NCI-H2196 treated with DMSO at 0.1 percent for 48 hours (cell line): ENCODE measurements around the gene NUCB2.
"Not testable (repeated sequence)": the region's sequence is repeated elsewhere in the genome, so short reads cannot be mapped to it uniquely, and the experiment has no call there.

Experiments
- DNase-seq: peaks from one replicate; lab custom pipeline; 2025; ENCODE audit not compliant: unreplicated experiment; lab: John Stamatoyannopoulos, UW

NUCB2 gene

DNA sequence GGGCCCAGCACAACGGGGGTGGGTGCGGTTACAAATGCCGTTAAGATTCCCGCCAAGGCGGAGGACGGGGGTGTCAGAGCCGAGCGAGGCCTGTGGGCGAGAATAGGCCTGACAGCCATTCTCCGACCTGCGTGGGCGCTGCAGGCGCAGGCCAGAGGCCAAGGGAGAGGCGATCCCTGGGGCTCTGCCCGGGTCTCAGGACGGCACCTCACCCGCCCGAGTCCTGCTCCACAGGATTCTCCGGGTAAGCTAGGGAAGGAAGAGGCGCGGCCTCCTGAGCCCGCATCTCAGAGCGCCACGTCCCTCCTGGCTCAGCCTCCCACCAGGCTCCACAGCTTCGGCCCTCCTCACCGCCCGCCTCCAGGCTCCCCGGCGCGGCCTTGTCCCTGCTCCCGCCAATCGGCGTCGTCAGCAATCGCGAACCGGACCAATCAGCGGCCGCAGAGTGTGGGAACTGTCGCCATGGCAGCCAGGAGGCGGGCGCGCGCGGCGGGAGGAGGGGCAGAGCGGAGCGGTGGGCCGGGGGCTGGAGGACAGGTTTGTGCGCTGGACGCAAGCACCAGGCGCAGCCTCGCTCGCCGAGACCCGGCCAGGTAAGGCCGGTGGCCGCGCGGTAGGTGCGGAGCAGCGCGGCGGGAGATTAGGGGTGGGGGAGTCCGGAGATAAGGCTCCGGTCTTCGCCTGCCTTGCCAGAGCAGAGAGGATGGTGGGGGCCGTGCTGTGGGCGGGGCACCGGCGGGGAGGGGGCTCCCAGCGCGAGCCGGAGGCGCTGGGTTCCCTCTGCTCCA, at the start of gene NUCB2:
Gene NUCB2 (plus strand): TSS at position 504 of the 788 bp plus-strand sequence. CDS start 18,585 bp downstream, outside the sequence.
- peak; percentile 95 for DNase-seq

DNA sequence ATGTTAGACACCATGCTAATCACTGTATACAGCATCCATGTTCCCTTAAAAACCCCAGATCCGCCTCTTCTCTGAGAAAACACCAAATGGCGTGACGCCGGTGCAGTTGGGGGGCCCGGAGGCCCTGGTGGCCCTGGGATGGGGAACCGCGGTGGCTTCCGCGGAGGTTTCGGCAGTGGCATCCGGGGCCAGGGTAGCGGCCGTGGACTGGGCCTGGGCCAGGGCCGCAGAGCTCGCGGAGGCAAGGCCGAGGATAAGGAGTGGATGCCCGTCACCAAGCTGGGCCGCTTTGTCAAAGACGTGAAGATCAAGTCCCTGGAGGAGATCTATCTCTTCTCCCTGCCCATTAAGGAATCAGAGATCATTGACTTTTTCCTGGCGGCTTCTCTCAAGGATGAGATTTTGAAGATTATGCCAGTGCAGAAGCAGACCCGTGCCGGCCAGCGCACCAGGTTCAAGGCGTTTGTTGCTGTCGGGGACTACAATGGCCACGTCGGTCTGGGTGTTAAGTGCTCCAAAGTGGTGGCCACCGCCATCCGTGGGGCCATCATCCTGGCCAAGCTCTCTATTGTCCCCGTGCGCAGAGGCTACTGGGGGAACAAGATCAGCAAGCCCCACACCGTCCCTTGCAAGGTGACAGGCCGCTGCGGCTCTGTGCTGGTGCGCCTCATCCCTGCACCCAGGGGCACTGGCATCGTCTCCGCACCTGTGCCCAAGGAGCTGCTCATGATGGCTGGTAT, 48.2 kb upstream of the NUCB2 start:
- not testable (repeated sequence) for DNase-seq

DNA sequence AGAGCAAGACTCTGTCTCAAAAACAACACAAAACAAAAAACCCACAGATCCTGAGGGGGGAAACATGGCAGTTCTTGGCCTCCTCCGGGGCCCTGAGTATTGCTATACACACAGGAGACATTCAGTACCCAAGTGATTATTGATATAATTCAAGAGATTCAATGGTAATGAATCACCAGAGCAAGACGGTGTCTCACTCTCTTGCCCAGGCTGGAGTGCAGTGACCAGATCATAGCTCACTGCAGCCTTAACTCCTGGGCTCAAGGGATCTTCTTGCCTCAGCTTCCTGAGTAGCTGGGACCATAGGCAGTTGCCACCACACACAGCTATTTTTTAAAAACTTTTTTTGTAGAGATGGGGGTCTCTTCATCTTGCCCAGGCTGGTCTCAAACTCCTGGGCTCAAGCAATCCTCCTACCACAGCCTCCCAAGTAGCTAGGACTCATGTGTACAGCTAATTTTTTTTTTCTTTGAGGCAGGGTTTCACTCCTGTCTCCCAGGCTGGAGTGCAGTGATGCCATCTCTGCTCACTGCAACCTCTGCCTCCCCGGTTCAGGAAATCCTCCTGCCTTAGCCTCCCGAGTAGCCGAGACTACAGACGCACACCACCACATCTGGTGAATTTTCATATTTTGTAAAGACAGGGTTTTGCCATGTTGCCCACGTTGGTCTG, 46.9 kb upstream of the NUCB2 start:
- DNase-seq, result no peak

GRCh38 chr11:17230867-17231851, 45.4 kb upstream of the NUCB2 start:
- DNase-seq, result no peak

GRCh38 chr11:17233101-17233500, 43.4 kb upstream of the NUCB2 start:
- DNase-seq, result no peak

GRCh38 chr11:17238377-17238776, 38.2 kb upstream of the NUCB2 start:
- no peak for DNase-seq

DNA sequence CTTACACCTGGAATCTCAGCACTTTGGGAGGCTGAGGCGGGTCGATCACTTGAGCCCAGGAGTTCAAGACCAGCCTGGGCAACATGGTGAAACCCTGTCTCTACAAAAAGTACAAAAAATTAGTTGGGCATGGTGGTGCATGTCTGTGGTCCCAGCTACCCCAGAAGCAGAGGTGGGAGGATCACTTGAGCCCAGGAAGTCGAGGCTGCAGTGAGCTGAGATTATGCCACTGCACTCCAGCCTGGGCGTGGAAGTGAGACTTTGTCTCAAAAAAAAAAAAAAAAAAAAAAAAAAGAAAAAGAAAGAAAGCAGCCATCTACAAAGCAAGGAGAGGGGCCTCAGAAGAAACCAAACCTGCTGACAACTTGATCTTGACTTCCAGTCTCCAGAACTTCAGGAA, 36.6 kb upstream of the NUCB2 start:
- DNase-seq, result not testable (repeated sequence)

DNA sequence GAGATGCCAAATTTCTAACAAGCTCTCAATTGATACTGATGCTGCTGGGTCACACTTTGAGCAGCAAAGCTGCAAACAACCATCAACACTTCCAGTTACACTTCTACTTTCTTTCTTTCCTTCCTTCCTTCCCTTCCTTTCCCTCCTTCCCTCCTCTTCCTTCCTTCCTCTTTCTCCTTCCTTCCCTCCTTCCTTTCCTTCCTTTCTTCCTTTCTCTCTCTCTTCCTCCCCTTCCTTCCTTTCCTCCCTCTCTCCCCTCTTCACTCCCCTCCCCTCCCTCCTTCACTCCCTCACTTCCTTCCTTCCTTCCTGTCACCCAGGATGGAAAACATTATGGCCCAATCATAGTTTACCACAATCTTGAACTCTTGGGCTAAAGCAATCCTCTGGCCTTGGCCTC, 35.8 kb upstream of the NUCB2 start:
- no peak for DNase-seq

DNA sequence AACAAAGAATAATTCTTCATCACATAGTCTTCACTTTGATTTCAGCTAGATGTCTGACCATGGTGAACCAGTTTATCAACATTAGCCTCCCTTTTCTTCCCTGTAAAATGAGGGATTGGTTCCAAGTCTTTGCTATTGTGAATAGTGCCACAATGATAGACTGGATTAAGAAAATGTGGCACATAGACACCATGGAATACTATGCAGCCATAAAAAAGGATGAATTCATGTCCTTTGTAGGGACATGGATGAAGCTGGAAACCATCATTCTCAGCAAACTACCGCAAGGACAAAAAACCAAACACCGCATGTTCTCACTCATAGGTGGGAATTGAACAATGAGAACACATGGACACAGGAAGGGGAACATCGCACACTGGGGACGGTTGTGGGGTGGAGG, 33.6 kb upstream of the NUCB2 start:
- not testable (repeated sequence) for DNase-seq

DNA sequence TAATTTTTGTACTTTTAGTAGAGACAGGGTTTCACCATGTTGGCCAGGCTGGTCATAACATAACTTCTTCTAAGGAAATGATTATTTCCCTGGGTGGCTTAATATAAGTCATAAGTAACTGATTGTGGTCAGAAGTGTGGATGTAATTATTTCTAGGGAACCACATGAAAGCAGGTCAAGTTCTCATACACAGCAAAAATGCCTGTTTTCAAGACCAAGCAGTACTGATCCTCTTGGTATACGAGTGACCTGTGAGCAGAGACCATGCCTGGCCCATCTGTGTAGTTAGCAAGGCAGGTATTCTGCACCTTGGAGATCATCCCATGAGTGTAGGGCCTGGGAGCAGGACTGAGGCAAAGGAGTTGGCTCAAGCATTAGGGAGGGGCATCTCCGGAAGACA, 32.5 kb upstream of the NUCB2 start:
- no peak for DNase-seq

DNA sequence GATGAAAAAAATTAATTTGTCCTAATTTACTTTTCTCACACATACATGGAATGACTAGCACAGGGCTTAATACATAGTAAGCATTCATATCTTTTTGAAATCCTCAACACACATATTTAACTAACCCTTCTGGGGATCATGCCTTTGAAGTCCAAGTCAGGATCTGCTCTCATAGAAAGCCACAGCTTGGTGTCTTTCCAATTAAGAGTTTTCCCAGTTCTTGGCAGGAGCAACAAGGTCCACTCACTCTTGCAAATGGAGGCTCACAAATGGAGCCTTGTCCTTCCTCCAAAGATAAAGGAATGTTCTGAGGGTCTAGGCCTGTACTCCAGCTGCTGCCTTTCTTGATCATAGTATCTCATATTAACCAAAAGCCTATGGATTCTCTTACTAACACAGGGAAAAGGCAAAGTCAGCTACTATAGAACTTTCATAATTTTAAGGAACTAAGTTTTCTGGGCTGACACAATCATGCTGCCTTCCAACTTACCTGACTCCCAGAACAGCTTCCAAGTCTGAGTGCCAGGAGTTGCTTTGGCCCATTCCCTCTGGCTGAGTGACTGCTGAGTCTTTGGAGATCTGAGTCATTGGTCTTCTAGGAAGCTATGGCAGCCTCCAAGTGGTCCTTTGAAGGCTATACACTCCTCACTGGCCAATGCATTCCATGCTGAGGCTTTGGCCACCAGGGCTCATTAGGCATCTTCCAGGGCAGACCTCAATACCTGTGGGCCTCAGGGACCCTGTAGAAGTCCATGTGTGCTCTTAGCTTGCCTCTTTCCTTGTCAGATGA, 25.8 kb upstream of the NUCB2 start:
- no peak for DNase-seq

GRCh38 chr11:17252704-17253103, 23.8 kb upstream of the NUCB2 start:
- no peak for DNase-seq

GRCh38 chr11:17256512-17256911, 20.0 kb upstream of the NUCB2 start:
- DNase-seq, result no peak

GRCh38 chr11:17257196-17257595, 19.3 kb upstream of the NUCB2 start:
- no peak for DNase-seq

DNA sequence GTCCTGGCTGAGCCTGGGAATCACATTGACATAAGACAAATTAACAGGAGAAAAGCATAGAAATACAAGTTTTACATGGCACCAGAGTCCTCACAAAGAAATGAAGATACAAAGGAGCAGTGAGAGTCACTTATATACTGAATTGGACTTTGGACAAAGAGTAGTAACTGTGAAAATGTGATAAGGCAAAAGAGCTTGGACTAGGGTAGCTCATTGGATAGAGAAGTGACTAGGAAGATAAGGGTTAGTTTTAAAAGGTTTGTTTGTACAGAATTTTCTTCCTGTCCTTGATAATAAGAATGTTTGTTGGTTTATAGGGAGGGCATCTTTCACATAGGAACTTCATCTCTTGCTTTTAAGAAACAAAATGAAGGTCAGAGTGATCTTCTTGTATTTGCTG, 17.9 kb upstream of the NUCB2 start:
- no peak for DNase-seq

DNA sequence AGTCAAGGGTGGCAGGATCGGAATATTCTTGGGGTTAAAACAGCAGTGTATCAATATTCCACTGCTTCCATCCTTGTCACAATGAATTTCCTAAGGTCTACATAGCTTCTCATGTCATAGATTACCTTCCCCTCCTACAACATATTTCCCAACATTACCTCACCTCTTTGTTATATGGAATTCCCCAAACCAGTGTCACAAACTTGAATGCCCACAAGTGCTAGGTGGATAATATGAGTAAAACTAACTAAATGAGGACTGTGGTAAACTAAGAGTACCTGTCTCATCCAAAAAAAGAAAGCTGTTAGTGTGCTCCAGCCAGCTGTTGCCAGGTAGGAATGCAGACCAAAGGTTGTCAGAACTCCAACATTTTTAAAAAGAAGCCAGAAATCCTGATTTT, 17.0 kb upstream of the NUCB2 start:
- DNase-seq, result no peak

- DNase-seq, result no peak
These were observed 16.5 kb upstream of the NUCB2 start for GRCh38 chr11:17260020-17260419.

DNA sequence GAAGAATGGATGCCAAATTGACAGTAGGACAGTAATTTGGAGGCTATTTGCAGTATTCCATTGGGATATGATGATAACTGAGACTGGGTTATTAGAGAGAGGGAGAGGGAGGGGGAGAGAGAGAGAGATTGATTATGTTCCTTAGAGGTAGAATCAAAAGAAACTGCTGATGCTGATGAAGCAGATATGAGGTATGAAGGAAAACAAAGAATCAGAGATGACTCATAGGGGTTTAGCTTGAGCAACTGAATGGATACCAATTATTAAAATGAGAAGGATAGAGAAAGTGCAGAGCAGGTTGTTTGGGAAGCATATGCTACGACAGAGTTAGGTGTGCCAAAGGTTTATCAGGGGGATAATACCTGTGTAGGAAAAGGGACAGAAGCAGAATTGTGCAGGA, 12.8 kb upstream of the NUCB2 start:
- no peak for DNase-seq

DNA sequence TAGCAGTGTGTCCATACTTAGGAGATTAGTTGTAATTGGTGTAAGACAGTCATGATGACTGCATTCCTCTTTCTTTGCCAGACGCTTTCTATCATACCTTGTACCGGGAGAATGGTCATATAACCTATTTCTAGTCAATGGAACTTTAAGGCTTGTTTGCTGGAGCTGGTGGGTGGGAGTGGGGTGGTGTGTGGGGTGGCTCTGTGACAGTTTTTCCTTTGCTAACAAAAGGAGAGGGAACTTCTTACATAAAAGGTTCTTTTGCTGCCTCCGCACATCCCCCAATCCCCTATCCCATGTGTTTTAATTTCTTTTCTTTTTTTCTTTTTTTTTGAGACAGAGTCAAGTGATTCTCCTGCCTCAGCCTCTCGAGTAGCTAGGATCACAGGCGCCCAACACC, 9.8 kb upstream of the NUCB2 start:
- DNase-seq, result no peak

DNA sequence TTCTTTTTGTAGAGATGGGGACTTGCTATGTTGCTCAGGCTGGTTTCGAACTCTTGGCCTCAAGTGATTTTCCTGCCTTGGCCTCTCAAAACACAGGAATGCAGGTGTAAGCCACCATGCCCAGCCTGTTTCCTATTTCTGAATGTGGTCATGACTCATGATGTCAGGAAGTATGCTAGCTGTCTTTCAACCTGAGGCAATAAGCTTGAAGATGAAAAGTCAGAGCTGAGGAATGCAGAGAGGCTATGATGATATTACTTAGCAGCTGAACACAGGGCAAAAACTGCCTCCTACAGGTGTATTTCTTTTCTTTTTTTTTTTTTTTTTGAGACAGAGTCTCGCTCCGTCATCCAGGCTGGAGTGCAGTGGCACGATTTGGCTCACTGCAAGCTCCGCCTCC, 9.0 kb upstream of the NUCB2 start:
- DNase-seq, result no peak
